IMR-90 (cell line): ENCODE data around the gene TLL1. TPM values are rescaled to one million over a fixed set of nuclear protein-coding genes. Genes with fewer than 3 reads are reported as not detected.

Experiments used
- ATAC-seq: fragments of 200-7000 bp; cut with Tn5 transposase; 2 replicates; pipeline ENCODE4 v1.9.1; 2020; ENCODE audit warnings: low read depth, mild to moderate bottlenecking, moderate library complexity
- BruUV-seq: library from RNA; stranded (reverse); fragments of 400-500 nt; replicated peaks from 2 replicates; lab custom pipeline; 2021; lab: Mats Ljungman, UMichigan
- CTCF ChIA-PET: fragments of 300-600 bp; formaldehyde crosslinking; extraction: SDS; loops from one replicate; lab custom pipeline; 2021; ENCODE audit warnings: antibody characterized with exemption; lab: Yijun Ruan, JAX
- POLR2A ChIA-PET: fragments of 300-600 bp; sonication (Branson Sonifier 250); formaldehyde crosslinking; loops from one replicate; lab custom pipeline; 2022; ENCODE audit warnings: antibody characterized with exemption; ENCODE audit not compliant: unreplicated experiment; lab: Charles Lee
- DNase-seq: peaks from one replicate; pipeline ENCODE4 v3.0.0; 2013
- H2AFZ ChIP-seq: replicated peaks from 2 replicates; pipeline ENCODE3; 2013; ENCODE audit warnings: low read length, mild to moderate bottlenecking; ENCODE audit not compliant: poor library complexity
- H2AK5ac ChIP-seq: 2 replicates; pipeline ENCODE4 v1.6.1; 2013; ENCODE audit warnings: low read depth, low read length, inconsistent platforms
- H2AK9ac ChIP-seq: replicated peaks from 2 replicates; pipeline ENCODE3; 2013; ENCODE audit warnings: mild to moderate bottlenecking, low read depth, low read length, moderate library complexity; ENCODE audit not compliant: poor library complexity
- H2BK120ac ChIP-seq: 2 replicates; pipeline ENCODE4 v1.6.1; 2013; ENCODE audit warnings: low read depth, low read length, inconsistent platforms
- H2BK15ac ChIP-seq: 3 replicates; pipeline ENCODE4 v1.6.1; 2013; ENCODE audit warnings: low read depth, low read length, inconsistent platforms
- H2BK20ac ChIP-seq: 2 replicates; pipeline ENCODE4 v1.6.1; 2013; ENCODE audit warnings: low read depth, mild to moderate bottlenecking, inconsistent platforms, low read length, moderate library complexity
- H2BK5ac ChIP-seq: 2 replicates; pipeline ENCODE4 v1.6.1; 2013; ENCODE audit warnings: mild to moderate bottlenecking, low read depth, low read length, inconsistent platforms; ENCODE audit not compliant: poor library complexity, severe bottlenecking
- H3K14ac ChIP-seq: replicated peaks from 2 replicates; pipeline ENCODE4 v1.6.1; 2013; ENCODE audit warnings: low read depth, low read length, inconsistent platforms
- H3K18ac ChIP-seq: 2 replicates; pipeline ENCODE4 v1.6.1; 2013; ENCODE audit warnings: low read depth, low read length, control low read depth
- H3K23ac ChIP-seq: 2 replicates; pipeline ENCODE4 v1.6.1; 2013; ENCODE audit warnings: low read depth, low read length, inconsistent platforms
- H3K27ac ChIP-seq: 2 replicates; pipeline ENCODE4 v1.5.1; 2013; ENCODE audit warnings: mild to moderate bottlenecking, control low read depth, low read length; ENCODE audit not compliant: insufficient read depth
- H3K27me3 ChIP-seq: 2 replicates; pipeline ENCODE4 v1.6.1; 2013; ENCODE audit warnings: low read length; ENCODE audit not compliant: control insufficient read depth, insufficient read depth
- H3K36me3 ChIP-seq: 2 replicates; pipeline ENCODE4 v1.6.1; 2013; ENCODE audit warnings: low read length, mixed read lengths; ENCODE audit not compliant: control insufficient read depth, insufficient read depth
- H3K4ac ChIP-seq: 2 replicates; pipeline ENCODE4 v1.6.1; 2013; ENCODE audit warnings: low read depth, low read length, inconsistent platforms
- H3K4me1 ChIP-seq: 2 replicates; pipeline ENCODE4 v1.6.1; 2013; ENCODE audit warnings: low read length, mixed read lengths; ENCODE audit not compliant: control insufficient read depth, insufficient read depth
- H3K4me2 ChIP-seq: 2 replicates; pipeline ENCODE4 v1.6.1; 2013; ENCODE audit warnings: low read depth, mild to moderate bottlenecking, control low read depth, low read length, moderate library complexity
- H3K4me3 ChIP-seq: 2 replicates; pipeline ENCODE4 v1.5.1; 2013; ENCODE audit warnings: low read depth, mild to moderate bottlenecking, control low read depth, low read length, moderate library complexity; ENCODE audit not compliant: insufficient read depth
- H3K56ac ChIP-seq: 2 replicates; pipeline ENCODE4 v1.6.1; 2013; ENCODE audit warnings: low read length, inconsistent platforms; ENCODE audit not compliant: insufficient read depth; ENCODE audit errors: extremely low read depth
- H3K79me1 ChIP-seq, 2 experiments: 2 replicates each; pipeline ENCODE4 v1.6.1; 2013; ENCODE audit warnings: low read length in 2 of 2, inconsistent platforms in 1 of 2, low read depth in 1 of 2
- H3K9ac ChIP-seq: 2 replicates; pipeline ENCODE4 v1.6.1; 2013; ENCODE audit warnings: low read depth, low read length, control low read depth
- H3K9me1 ChIP-seq: 2 replicates; pipeline ENCODE4 v1.6.1; 2013; ENCODE audit warnings: low read length, inconsistent platforms; ENCODE audit not compliant: insufficient read depth
- H3K9me3 ChIP-seq: 2 replicates; pipeline ENCODE4 v1.6.1; 2013; ENCODE audit warnings: low read length; ENCODE audit not compliant: control insufficient read depth, insufficient read depth
- H4K20me1 ChIP-seq: 2 replicates; pipeline ENCODE4 v1.6.1; 2013; ENCODE audit warnings: low read length, inconsistent platforms; ENCODE audit not compliant: insufficient read depth
- H4K5ac ChIP-seq: 2 replicates; pipeline ENCODE4 v1.6.1; 2013; ENCODE audit warnings: mild to moderate bottlenecking, low read depth, low read length, control low read depth
- H4K8ac ChIP-seq, 2 experiments: 2 replicates each; pipeline ENCODE4 v1.6.1; 2013; ENCODE audit warnings: low read depth in 2 of 2, low read length in 2 of 2, control low read depth in 1 of 2, inconsistent platforms in 1 of 2
- H4K91ac ChIP-seq: 2 replicates; pipeline ENCODE4 v1.6.1; 2013; ENCODE audit warnings: low read depth, low read length, inconsistent platforms; ENCODE audit not compliant: insufficient read depth
- BHLHE40 ChIP-seq: fragments of 150-350 bp; IDR thresholded peaks from 2 replicates; pipeline ENCODE4 v1.6.1; 2016; ENCODE audit warnings: mild to moderate bottlenecking, low read depth, low read length
- CHD1 ChIP-seq: IDR thresholded peaks from 2 replicates; pipeline ENCODE4 v1.6.1; 2012; ENCODE audit warnings: low read depth, low read length, improper control_type of control experiment
- FOS ChIP-seq: fragments of 150-350 bp; IDR thresholded peaks from 2 replicates; pipeline ENCODE4 v1.6.1; 2016; ENCODE audit warnings: low read depth, low read length
- MAZ ChIP-seq: IDR thresholded peaks from 2 replicates; pipeline ENCODE4 v1.6.1; 2012; ENCODE audit warnings: low read depth, mild to moderate bottlenecking, low read length, improper control_type of control experiment, moderate library complexity, borderline replicate concordance
- MXI1 ChIP-seq: IDR thresholded peaks from 2 replicates; pipeline ENCODE4 v1.6.1; 2012; ENCODE audit warnings: low read depth, mild to moderate bottlenecking, low read length, moderate library complexity, borderline replicate concordance
- NFE2L2 ChIP-seq: fragments of 150-350 bp; IDR thresholded peaks from 2 replicates; pipeline ENCODE4 v1.6.1; 2016; ENCODE audit warnings: low read depth, mild to moderate bottlenecking, low read length
- POLR2A ChIP-seq: IDR thresholded peaks from 2 replicates; pipeline ENCODE4 v1.6.1; 2012; ENCODE audit warnings: mild to moderate bottlenecking, low read depth, low read length
- RAD21 ChIP-seq: IDR thresholded peaks from 2 replicates; pipeline ENCODE4 v1.6.1; 2012; ENCODE audit warnings: low read length, improper control_type of control experiment
- RCOR1 ChIP-seq: IDR thresholded peaks from 2 replicates; pipeline ENCODE4 v1.6.1; 2012; ENCODE audit warnings: mild to moderate bottlenecking, low read length, improper control_type of control experiment; ENCODE audit not compliant: insufficient replicate concordance
- SMC3 ChIP-seq: fragments of 150-350 bp; IDR thresholded peaks from 2 replicates; pipeline ENCODE4 v1.6.1; 2016; ENCODE audit warnings: low read depth, mild to moderate bottlenecking, antibody characterized with exemption, low read length, moderate library complexity
- WGBS, 2 experiments: methylation state at CpG; one replicate each; pipeline versions ENCODE4 v1.1.5 to v1.1.7; 2013; ENCODE audit warnings: missing lambda C conversion rate in 2 of 2; ENCODE audit not compliant: insufficient read length in 1 of 2; ENCODE audit errors: extremely low coverage in 2 of 2; 5-methylcytosine and 5-hydroxymethylcytosine counted together
- dilution Hi-C: fragments of 300-500 bp; cut with HindIII; formaldehyde crosslinking; loops from one replicate; pipeline ENCODE4 v1.14.3; 2018; ENCODE audit warnings: low sequenced_read_pairs; ENCODE audit not compliant: unreplicated experiment
- in situ Hi-C: fragments of 300-500 bp; cut with MboI; formaldehyde crosslinking; loops from 3 replicates; pipeline ENCODE4 v1.14.3; 2019; ENCODE audit warnings: low sequenced_read_pairs, inconsistent platforms, mixed read lengths
- intact Hi-C: fragments of 100-400 bp; cut with micrococcal nuclease; formaldehyde crosslinking; loops from 2 replicates; pipeline ENCODE4 v1.10.0; 2022
- polyA plus RNA-seq, 3 experiments: library from polyadenylated mRNA; depleted of rRNA; stranded (reverse); fragments of >200 nt; gene quantifications; 2 replicates each; pipeline ENCODE4 v1.2.3, GENCODE V29; 2012; ENCODE audit warnings: low replicate concordance in 1 of 3
- total RNA-seq: library from RNA; depleted of rRNA; stranded (reverse); fragments of >200 nt; gene quantifications from 2 replicates; pipeline ENCODE4 v1.2.3, GENCODE V29; 2012
- TF ChIP-seq, protein P1 (sequence below): fragments of 150-350 bp; IDR thresholded peaks from 2 replicates; pipeline ENCODE4 v1.6.1; 2016; ENCODE audit warnings: low read depth, mild to moderate bottlenecking, low read length, moderate library complexity, borderline replicate concordance
- TF ChIP-seq, protein P2 (sequence below): fragments of 150-350 bp; IDR thresholded peaks from 2 replicates; pipeline ENCODE4 v1.6.1; 2017; ENCODE audit warnings: mild to moderate bottlenecking, antibody characterized with exemption, low read length, low read depth
- TF ChIP-seq, protein P3 (sequence below): conservative IDR thresholded peaks from 2 replicates; pipeline ENCODE4 v1.5.1; 2012; ENCODE audit warnings: mild to moderate bottlenecking, low read depth, low read length, improper control_type of control experiment

The TLL1 gene
- total and polyA plus RNA-seq, 2 of the 4 experiments (the other 2 are of a cell fraction): not detected

DNA sequence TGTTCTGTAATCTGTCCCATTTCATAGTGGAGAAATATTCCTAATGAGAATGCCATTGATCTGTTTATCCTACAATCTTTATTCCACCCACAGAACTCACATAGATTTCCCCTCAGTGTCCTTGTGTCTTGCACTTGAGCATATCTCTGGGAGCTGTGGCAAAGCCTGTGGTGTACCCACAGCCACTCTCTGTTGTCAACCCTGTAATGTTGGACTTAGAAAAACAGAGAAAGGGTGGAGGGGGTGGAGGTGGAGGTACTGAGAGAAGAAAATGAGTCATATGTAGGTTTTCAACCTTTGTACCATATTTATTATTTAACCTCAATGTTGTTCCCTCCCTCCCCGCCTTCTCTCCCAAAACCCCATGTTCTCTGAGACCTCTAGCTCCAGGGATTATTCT is 46.9 kb upstream of the TLL1 start (continued):
- TF ChIP-seq, protein P1, sequence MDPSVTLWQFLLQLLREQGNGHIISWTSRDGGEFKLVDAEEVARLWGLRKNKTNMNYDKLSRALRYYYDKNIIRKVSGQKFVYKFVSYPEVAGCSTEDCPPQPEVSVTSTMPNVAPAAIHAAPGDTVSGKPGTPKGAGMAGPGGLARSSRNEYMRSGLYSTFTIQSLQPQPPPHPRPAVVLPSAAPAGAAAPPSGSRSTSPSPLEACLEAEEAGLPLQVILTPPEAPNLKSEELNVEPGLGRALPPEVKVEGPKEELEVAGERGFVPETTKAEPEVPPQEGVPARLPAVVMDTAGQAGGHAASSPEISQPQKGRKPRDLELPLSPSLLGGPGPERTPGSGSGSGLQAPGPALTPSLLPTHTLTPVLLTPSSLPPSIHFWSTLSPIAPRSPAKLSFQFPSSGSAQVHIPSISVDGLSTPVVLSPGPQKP: no peak
- TF ChIP-seq BHLHE40 (no peak), NFE2L2 (no peak)

DNA sequence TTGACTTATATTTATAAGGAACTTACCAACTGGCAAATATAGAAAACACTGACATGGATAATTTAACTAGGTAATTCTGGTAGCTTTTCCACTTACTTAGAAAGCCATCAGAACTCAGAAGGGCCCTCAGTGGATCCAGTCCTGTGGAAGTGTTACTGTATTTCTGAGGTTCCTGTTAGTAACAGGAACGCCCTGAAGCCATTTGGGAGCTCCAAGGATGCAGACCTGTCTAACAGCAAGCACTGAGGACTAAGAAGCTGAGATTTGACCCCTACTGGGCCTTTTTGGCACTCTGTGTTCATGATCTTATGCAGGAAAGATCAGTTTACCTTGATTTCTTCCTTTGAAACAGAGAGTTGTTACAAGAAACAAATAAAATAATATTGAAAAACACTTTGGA is 46.0 kb upstream of the TLL1 start:
- no peak overlapping the region for H3K23ac ChIP-seq
- intact Hi-C loops: no loop called here
- no peak overlapping the region for H3K56ac ChIP-seq
- H4K20me1 ChIP-seq: no peaks in the 10 kb centered on the region
- H3K4me2 ChIP-seq: no peak overlapping the region
- no peak overlapping the region for H3K9ac ChIP-seq
- H4K91ac ChIP-seq: no peak overlapping the region
- no peaks in the 10 kb centered on the region for H3K79me1 ChIP-seq
- no peak for DNase-seq
- H3K18ac ChIP-seq: no peak overlapping the region
- peaks cover 2% of the 10 kb centered on the region; the same call in 1 of the 2 replicates for H3K9me3 ChIP-seq
- dilution Hi-C loops: no loop called here
- ChIA-PET CTCF (no interaction called here), POLR2A (no interaction called here)
- H3K9me1 ChIP-seq: no peaks in the 10 kb centered on the region
- no peaks in the 10 kb centered on the region for H3K27me3 ChIP-seq
- in situ Hi-C loops: no loop called here
- no peaks in the 10 kb centered on the region for H3K36me3 ChIP-seq
- no peak overlapping the region for H2AFZ ChIP-seq
- no peak overlapping the region for H2BK20ac ChIP-seq
- no peak overlapping the region for H2BK5ac ChIP-seq
- BruUV-seq: no TSS peak
- WGBS, 2 experiments: no CpG with 5 or more reads among the region's 1 CpG
- H2BK120ac ChIP-seq: no peak overlapping the region
- no peak overlapping the region for H3K27ac ChIP-seq
- H4K5ac ChIP-seq: no peak overlapping the region
- H3K4ac ChIP-seq: no peak overlapping the region
- no peak overlapping the region for H3K14ac ChIP-seq
- no peak for TF ChIP-seq POLR2A
- no peak for TF ChIP-seq SMC3
- TF ChIP-seq, protein P2, sequence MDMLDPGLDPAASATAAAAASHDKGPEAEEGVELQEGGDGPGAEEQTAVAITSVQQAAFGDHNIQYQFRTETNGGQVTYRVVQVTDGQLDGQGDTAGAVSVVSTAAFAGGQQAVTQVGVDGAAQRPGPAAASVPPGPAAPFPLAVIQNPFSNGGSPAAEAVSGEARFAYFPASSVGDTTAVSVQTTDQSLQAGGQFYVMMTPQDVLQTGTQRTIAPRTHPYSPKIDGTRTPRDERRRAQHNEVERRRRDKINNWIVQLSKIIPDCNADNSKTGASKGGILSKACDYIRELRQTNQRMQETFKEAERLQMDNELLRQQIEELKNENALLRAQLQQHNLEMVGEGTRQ: no peak
- TF ChIP-seq RCOR1: no peak
- TF ChIP-seq, protein P3, sequence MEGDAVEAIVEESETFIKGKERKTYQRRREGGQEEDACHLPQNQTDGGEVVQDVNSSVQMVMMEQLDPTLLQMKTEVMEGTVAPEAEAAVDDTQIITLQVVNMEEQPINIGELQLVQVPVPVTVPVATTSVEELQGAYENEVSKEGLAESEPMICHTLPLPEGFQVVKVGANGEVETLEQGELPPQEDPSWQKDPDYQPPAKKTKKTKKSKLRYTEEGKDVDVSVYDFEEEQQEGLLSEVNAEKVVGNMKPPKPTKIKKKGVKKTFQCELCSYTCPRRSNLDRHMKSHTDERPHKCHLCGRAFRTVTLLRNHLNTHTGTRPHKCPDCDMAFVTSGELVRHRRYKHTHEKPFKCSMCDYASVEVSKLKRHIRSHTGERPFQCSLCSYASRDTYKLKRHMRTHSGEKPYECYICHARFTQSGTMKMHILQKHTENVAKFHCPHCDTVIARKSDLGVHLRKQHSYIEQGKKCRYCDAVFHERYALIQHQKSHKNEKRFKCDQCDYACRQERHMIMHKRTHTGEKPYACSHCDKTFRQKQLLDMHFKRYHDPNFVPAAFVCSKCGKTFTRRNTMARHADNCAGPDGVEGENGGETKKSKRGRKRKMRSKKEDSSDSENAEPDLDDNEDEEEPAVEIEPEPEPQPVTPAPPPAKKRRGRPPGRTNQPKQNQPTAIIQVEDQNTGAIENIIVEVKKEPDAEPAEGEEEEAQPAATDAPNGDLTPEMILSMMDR: no peak
- no peak for TF ChIP-seq MXI1
- no peak for TF ChIP-seq CHD1
- TF ChIP-seq RAD21: no peak
- TF ChIP-seq FOS: no peak
- no peak for TF ChIP-seq NFE2L2
- no peak for TF ChIP-seq MAZ
- H3K4me1 ChIP-seq: no peaks in the 10 kb centered on the region
- H2AK5ac ChIP-seq: no peak overlapping the region
- H3K4me3 ChIP-seq: no peak overlapping the region
- H2BK15ac ChIP-seq: no peak overlapping the region
- no peak overlapping the region for H4K8ac ChIP-seq
- H2AK9ac ChIP-seq: no peak overlapping the region
- no peak for ATAC-seq
